ENCODE measurements around the gene CIPC. TPM values are rescaled to one million over a fixed set of nuclear protein-coding genes. Genes with fewer than 3 reads are reported as not detected.
A peak's percentile ranks its signal among the peaks of the same experiment; 100 is the strongest.

CIPC gene
- total RNA-seq, 1 donor from 2014 or later = 22.5 TPM

DNA sequence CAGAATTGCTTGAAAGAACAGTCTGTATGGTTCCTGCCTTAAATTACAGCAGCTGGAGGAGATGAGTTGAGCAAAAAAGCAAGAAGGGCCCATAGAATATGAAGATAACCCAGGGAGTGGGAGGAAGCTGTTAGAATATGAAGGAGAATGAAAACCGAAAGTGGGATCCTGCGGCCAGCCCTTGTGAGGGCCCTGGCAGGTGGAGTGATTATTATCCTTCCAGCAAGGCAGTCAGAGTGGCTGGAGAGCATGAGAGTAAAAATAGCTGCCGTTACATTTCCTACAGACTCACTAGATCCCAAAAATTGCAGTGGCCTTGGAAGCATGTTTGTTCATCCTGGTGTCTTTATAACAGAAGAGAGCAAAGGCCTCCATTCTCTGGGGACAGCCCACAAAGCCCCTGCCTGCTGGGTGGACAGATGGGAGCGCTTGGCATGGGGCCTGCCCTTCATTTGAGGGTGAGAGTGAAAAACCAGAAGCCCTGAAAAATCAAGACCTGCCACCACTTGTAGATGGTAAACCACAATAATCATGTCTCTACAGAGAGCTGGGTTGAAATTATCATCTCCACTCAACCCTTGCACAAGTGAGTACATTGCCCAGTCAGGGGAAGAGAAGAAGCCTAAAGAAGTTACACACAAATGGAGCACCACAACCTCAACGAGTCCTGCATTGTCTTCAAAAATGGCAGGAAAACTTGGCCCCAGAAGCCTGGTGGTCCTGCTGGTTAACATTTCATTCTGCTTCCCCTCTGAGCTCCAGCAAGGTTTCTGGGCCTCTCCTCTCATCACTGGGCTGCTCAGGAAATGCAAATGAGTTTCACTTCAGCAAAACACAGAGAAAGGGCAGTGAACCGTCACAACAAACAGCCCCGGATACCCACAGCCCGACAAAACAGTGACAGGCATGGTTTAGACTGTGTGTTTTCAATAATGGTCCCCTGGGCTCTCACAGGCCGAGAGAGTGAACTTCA, 23.0 kb downstream of the CIPC start:
- H2AFZ ChIP-seq (replicated peaks) = no peak overlapping the region
- Mint-ChIP-seq H3K27me3 (ENCODE audit: insufficient read depth, low read depth) (peaks cover 15% of the 10 kb centered on the region), H3K36me3 (peaks cover 7% of the 10 kb centered on the region), H3K9me3 (no peaks in the 10 kb centered on the region), H3K4me3 (peak overlapping the region; percentile 4), H3K4me1 (peaks cover 38% of the 10 kb centered on the region), H3K27ac (peak overlapping the region; percentile 11)
- no peaks in the 10 kb centered on the region for H3K79me2 ChIP-seq (ENCODE audit: low read depth)
- peaks cover 14% of the 10 kb centered on the region for H3K4me1 ChIP-seq
- no peaks in the 10 kb centered on the region for H4K20me1 ChIP-seq (ENCODE audit: low read depth)
- H3K9ac ChIP-seq = no peak overlapping the region
- H3K27ac ChIP-seq = no peak overlapping the region
- no peaks in the 10 kb centered on the region for H3K36me3 ChIP-seq
- DNase-seq (ENCODE audit: low spot score) = no peak
- H3K27me3 ChIP-seq = peaks cover 24% of the 10 kb centered on the region
- no peak for TF ChIP-seq EZH2 (IDR thresholded peaks at IDR 0.05)
- TF ChIP-seq, protein P1, sequence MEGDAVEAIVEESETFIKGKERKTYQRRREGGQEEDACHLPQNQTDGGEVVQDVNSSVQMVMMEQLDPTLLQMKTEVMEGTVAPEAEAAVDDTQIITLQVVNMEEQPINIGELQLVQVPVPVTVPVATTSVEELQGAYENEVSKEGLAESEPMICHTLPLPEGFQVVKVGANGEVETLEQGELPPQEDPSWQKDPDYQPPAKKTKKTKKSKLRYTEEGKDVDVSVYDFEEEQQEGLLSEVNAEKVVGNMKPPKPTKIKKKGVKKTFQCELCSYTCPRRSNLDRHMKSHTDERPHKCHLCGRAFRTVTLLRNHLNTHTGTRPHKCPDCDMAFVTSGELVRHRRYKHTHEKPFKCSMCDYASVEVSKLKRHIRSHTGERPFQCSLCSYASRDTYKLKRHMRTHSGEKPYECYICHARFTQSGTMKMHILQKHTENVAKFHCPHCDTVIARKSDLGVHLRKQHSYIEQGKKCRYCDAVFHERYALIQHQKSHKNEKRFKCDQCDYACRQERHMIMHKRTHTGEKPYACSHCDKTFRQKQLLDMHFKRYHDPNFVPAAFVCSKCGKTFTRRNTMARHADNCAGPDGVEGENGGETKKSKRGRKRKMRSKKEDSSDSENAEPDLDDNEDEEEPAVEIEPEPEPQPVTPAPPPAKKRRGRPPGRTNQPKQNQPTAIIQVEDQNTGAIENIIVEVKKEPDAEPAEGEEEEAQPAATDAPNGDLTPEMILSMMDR (IDR thresholded peaks at IDR 0.05) = no peak
- TF ChIP-seq EZH2phosphoT487 (IDR thresholded peaks at IDR 0.05) = no peak
- no peaks in the 10 kb centered on the region for H3K9me3 ChIP-seq (ENCODE audit: low read depth)
- H3K4me2 ChIP-seq = peak overlapping the region; percentile 9
- peaks cover 33% of the 10 kb centered on the region for H3F3A ChIP-seq (ENCODE audit: low read depth)
- no peak overlapping the region for H3K4me3 ChIP-seq

DNA sequence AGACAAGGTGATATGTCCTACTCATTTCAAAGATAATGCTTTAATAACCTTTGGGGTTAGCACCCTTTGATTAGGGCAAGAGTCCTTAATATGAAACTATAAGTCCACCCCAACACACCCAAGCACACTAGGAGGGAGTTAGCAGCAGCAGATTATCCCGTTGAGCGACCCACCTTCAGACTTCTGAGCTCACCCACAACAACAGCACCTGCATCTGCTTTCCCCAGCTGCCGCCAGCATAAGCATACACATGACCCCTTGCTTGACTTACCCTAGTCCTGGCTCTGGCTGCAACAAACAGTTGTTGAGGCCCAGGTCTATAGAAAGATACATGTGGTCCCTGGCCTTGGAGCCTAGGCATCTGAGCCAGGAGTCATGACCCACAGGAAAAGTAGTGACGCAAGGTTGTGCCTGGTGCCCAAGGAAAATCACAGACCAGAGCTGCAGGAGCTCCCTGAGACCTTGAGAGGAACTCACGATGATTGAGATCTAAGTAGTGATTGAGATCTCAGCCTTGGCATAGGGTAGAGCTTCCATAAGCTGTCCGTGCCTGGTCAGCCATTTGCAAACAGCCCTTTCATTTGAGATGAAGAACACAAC, 24.6 kb downstream of the CIPC start:
- Histone ChIP-seq H3K4me3 (no peak overlapping the region), H3K27ac (no peak overlapping the region), H3F3A (ENCODE audit: low read depth) (peaks cover 33% of the 10 kb centered on the region), H2AFZ (replicated peaks) (no peak overlapping the region), H3K9ac (no peak overlapping the region), H3K27me3 (peaks cover 32% of the 10 kb centered on the region), H3K9me3 (ENCODE audit: low read depth) (no peaks in the 10 kb centered on the region), H3K4me2 (no peak overlapping the region), H4K20me1 (ENCODE audit: low read depth) (no peaks in the 10 kb centered on the region), H3K4me1 (peaks cover 14% of the 10 kb centered on the region), H3K79me2 (ENCODE audit: low read depth) (no peaks in the 10 kb centered on the region), H3K36me3 (no peaks in the 10 kb centered on the region)
- no peak overlapping the region for H3K27ac Mint-ChIP-seq
- H3K36me3 Mint-ChIP-seq = peaks cover 4% of the 10 kb centered on the region
- H3K27me3 Mint-ChIP-seq (ENCODE audit: insufficient read depth, low read depth) = peaks cover 15% of the 10 kb centered on the region
- no peak for TF ChIP-seq EZH2 (IDR thresholded peaks at IDR 0.05)
- TF ChIP-seq, protein P1 (IDR thresholded peaks at IDR 0.05) = no peak
- no peak for TF ChIP-seq EZH2phosphoT487 (IDR thresholded peaks at IDR 0.05)
- DNase-seq (ENCODE audit: low spot score) = no peak
- H3K4me1 Mint-ChIP-seq = peaks cover 38% of the 10 kb centered on the region
- H3K9me3 Mint-ChIP-seq = no peaks in the 10 kb centered on the region
- H3K4me3 Mint-ChIP-seq = no peak overlapping the region

- peaks cover 18% of the 10 kb centered on the region for H3K27me3 Mint-ChIP-seq (ENCODE audit: insufficient read depth, low read depth)
- Histone ChIP-seq H3F3A (ENCODE audit: low read depth) (peaks cover 33% of the 10 kb centered on the region), H3K36me3 (no peaks in the 10 kb centered on the region), H3K27me3 (peaks cover 32% of the 10 kb centered on the region), H2AFZ (replicated peaks) (no peak overlapping the region), H3K27ac (no peak overlapping the region), H3K9me3 (ENCODE audit: low read depth) (no peaks in the 10 kb centered on the region), H3K4me2 (peak overlapping the region; percentile 95), H3K4me3 (no peak overlapping the region), H3K4me1 (peaks cover 14% of the 10 kb centered on the region), H3K9ac (no peak overlapping the region), H3K79me2 (ENCODE audit: low read depth) (no peaks in the 10 kb centered on the region), H4K20me1 (ENCODE audit: low read depth) (no peaks in the 10 kb centered on the region)
- peaks cover 38% of the 10 kb centered on the region for H3K4me1 Mint-ChIP-seq
- TF ChIP-seq, protein P1 (IDR thresholded peaks at IDR 0.05) = no peak
- H3K27ac Mint-ChIP-seq = no peak overlapping the region
- peak overlapping the region; percentile 71 for H3K4me3 Mint-ChIP-seq
- H3K36me3 Mint-ChIP-seq = no peaks in the 10 kb centered on the region
- no peaks in the 10 kb centered on the region for H3K9me3 Mint-ChIP-seq
- DNase-seq (ENCODE audit: low spot score) = no peak
These were observed 25.6 kb downstream of the CIPC start for GRCh38 chr14:77123381-77124325.

Data from neural progenitor cell (in vitro differentiated cells).